Astrocyte (in vitro differentiated cells and primary cell): Measurements from ENCODE around the gene OSBPL5.

Experiments used
- CTCF ChIP-seq: IDR thresholded peaks from 2 replicates; pipeline ENCODE4 v1.5.1; 2011; ENCODE audit warnings: low read depth, mild to moderate bottlenecking, inconsistent platforms, low read length, moderate library complexity; ENCODE audit not compliant: insufficient read depth
- EZH2 ChIP-seq: IDR thresholded peaks from 2 replicates; pipeline ENCODE4 v1.6.1; 2012; ENCODE audit warnings: mild to moderate bottlenecking, low read length, inconsistent platforms; ENCODE audit not compliant: insufficient read depth

DNA sequence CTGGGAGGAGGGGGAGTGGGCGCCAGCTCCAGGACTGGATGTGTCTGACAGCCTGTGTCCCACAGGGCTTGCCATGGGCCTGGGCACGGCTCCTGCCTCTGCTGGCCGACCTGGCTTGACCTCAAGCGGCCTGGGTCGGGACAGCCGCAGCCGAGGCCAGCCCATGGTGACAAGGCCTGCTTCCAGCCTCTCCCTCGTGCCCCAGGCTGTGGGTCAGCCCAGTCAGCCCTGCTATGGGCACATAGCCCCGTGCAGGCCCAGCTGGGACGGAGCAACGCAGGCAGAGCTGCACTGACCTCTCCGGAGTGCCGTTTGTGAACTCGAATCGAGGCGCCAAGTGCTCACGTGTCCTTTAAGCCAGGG is 17.9 kb downstream of the OSBPL5 start:
- no peak for TF ChIP-seq EZH2
- no peak for TF ChIP-seq CTCF
